ENCODE data around the gene FAM219A.

GRCh38 chr9:34374339-34374738, 84.0 kb downstream of the FAM219A start:
- no peak for TF ChIP-seq POLR2AphosphoS5 (IDR thresholded peaks at IDR 0.05)
- TF ChIP-seq, protein P1, sequence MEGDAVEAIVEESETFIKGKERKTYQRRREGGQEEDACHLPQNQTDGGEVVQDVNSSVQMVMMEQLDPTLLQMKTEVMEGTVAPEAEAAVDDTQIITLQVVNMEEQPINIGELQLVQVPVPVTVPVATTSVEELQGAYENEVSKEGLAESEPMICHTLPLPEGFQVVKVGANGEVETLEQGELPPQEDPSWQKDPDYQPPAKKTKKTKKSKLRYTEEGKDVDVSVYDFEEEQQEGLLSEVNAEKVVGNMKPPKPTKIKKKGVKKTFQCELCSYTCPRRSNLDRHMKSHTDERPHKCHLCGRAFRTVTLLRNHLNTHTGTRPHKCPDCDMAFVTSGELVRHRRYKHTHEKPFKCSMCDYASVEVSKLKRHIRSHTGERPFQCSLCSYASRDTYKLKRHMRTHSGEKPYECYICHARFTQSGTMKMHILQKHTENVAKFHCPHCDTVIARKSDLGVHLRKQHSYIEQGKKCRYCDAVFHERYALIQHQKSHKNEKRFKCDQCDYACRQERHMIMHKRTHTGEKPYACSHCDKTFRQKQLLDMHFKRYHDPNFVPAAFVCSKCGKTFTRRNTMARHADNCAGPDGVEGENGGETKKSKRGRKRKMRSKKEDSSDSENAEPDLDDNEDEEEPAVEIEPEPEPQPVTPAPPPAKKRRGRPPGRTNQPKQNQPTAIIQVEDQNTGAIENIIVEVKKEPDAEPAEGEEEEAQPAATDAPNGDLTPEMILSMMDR (IDR thresholded peaks at IDR 0.05): no peak

Data from esophagus muscularis mucosa (tissue), 3 donors.